ENCODE measurements around the gene UBE2D2. TPM values are rescaled to one million over a fixed set of nuclear protein-coding genes. Genes with fewer than 3 reads are reported as not detected.
A peak's percentile ranks its signal among the peaks of the same experiment; 100 is the strongest.

Gene UBE2D2
- total and polyA plus RNA-seq, 9 donors = 93.2 to 127 (median 111) TPM

GRCh38 chr5:139668064-139668880, 107.1 kb downstream of the UBE2D2 start:
- whole genome bisulfite sequencing (ENCODE audit: insufficient coverage) = 2% methylated on average over 47 of the region's 55 CpGs
- peak overlapping the region; percentile 42 for H3K4me3 ChIP-seq (ENCODE audit: low read length)
- H3K36me3 ChIP-seq (ENCODE audit: control insufficient read depth, insufficient read depth, low read length) = peaks cover 37% of the 10 kb centered on the region
- H3K27me3 ChIP-seq (ENCODE audit: control insufficient read depth, insufficient read depth, low read length) = no peaks in the 10 kb centered on the region
- H3K27ac ChIP-seq (ENCODE audit: low read length) = peak overlapping the region; percentile 89
- H3K4me1 ChIP-seq (ENCODE audit: control insufficient read depth, insufficient read depth, low read length) = peaks cover 97% of the 10 kb centered on the region
- H3K9me3 ChIP-seq (replicated peaks; ENCODE audit: control insufficient read depth, low read depth, low read length) = no peaks in the 10 kb centered on the region
- DNase-seq = peak; percentile 67

GRCh38 chr5:139668924-139669661, 108.0 kb downstream of the UBE2D2 start:
- H3K4me3 ChIP-seq (ENCODE audit: low read length) = peak overlapping the region; percentile 42
- peaks cover 35% of the 10 kb centered on the region for H3K36me3 ChIP-seq (ENCODE audit: control insufficient read depth, insufficient read depth, low read length)
- peak overlapping the region; percentile 89 for H3K27ac ChIP-seq (ENCODE audit: low read length)
- H3K4me1 ChIP-seq (ENCODE audit: control insufficient read depth, insufficient read depth, low read length) = peaks cover 96% of the 10 kb centered on the region
- no peaks in the 10 kb centered on the region for H3K9me3 ChIP-seq (replicated peaks; ENCODE audit: control insufficient read depth, low read depth, low read length)
- WGBS (ENCODE audit: insufficient coverage) = 62% methylated on average over 3 of the region's 18 CpGs
- H3K27me3 ChIP-seq (ENCODE audit: control insufficient read depth, insufficient read depth, low read length) = no peaks in the 10 kb centered on the region
- DNase-seq = no peak

GRCh38 chr5:139669662-139670368, 108.7 kb downstream of the UBE2D2 start:
- DNase-seq = peak; percentile 57
- Histone ChIP-seq H3K27me3 (ENCODE audit: control insufficient read depth, insufficient read depth, low read length) (no peaks in the 10 kb centered on the region), H3K4me1 (ENCODE audit: control insufficient read depth, insufficient read depth, low read length) (peaks cover 96% of the 10 kb centered on the region), H3K27ac (ENCODE audit: low read length) (peak overlapping the region; percentile 89), H3K4me3 (ENCODE audit: low read length) (no peak overlapping the region), H3K36me3 (ENCODE audit: control insufficient read depth, insufficient read depth, low read length) (peaks cover 29% of the 10 kb centered on the region), H3K9me3 (replicated peaks; ENCODE audit: control insufficient read depth, low read depth, low read length) (no peaks in the 10 kb centered on the region)
- WGBS (ENCODE audit: insufficient coverage) = 30% methylated on average over 18 of the region's 23 CpGs

- H3K27me3 ChIP-seq (ENCODE audit: control insufficient read depth, insufficient read depth, low read length) = no peaks in the 10 kb centered on the region
- no peak for DNase-seq
- no peaks in the 10 kb centered on the region for H3K9me3 ChIP-seq (replicated peaks; ENCODE audit: control insufficient read depth, low read depth, low read length)
- H3K27ac ChIP-seq (ENCODE audit: low read length) = peak overlapping the region; percentile 89
- no peak overlapping the region for H3K4me3 ChIP-seq (ENCODE audit: low read length)
- 71% methylated on average over 11 of the region's 16 CpGs for WGBS (ENCODE audit: insufficient coverage)
- peaks cover 25% of the 10 kb centered on the region for H3K36me3 ChIP-seq (ENCODE audit: control insufficient read depth, insufficient read depth, low read length)
- peaks cover 96% of the 10 kb centered on the region for H3K4me1 ChIP-seq (ENCODE audit: control insufficient read depth, insufficient read depth, low read length)
Measured at GRCh38 chr5:139670369-139671095, 109.4 kb downstream of the UBE2D2 start.

- Histone ChIP-seq H3K4me1 (ENCODE audit: control insufficient read depth, insufficient read depth, low read length) (peaks cover 93% of the 10 kb centered on the region), H3K4me3 (ENCODE audit: low read length) (no peak overlapping the region)
- WGBS (ENCODE audit: insufficient coverage) = 8% methylated on average over 15 of the region's 20 CpGs
Measured at GRCh38 chr5:139671096-139671841, 110.1 kb downstream of the UBE2D2 start.

GRCh38 chr5:139675213-139675612, 114.1 kb downstream of the UBE2D2 start:
- H3K27me3 ChIP-seq (ENCODE audit: control insufficient read depth, insufficient read depth, low read length) = no peaks in the 10 kb centered on the region
- no peak overlapping the region for H3K4me3 ChIP-seq (ENCODE audit: low read length)
- H3K4me1 ChIP-seq (ENCODE audit: control insufficient read depth, insufficient read depth, low read length) = peaks cover 84% of the 10 kb centered on the region
- H3K27ac ChIP-seq (ENCODE audit: low read length) = no peak overlapping the region
- H3K36me3 ChIP-seq (ENCODE audit: control insufficient read depth, insufficient read depth, low read length) = peaks cover 17% of the 10 kb centered on the region
- DNase-seq = no peak
- no peaks in the 10 kb centered on the region for H3K9me3 ChIP-seq (replicated peaks; ENCODE audit: control insufficient read depth, low read depth, low read length)
- WGBS (ENCODE audit: insufficient coverage) = 72% methylated on average over 2 of the region's 4 CpGs

More at GRCh38 chr5:139671096-139671841, 110.1 kb downstream of the UBE2D2 start:
- peak; percentile 57 for DNase-seq
- Histone ChIP-seq H3K27me3 (ENCODE audit: control insufficient read depth, insufficient read depth, low read length) (no peaks in the 10 kb centered on the region), H3K27ac (ENCODE audit: low read length) (peak overlapping the region; percentile 89), H3K9me3 (replicated peaks; ENCODE audit: control insufficient read depth, low read depth, low read length) (no peaks in the 10 kb centered on the region), H3K36me3 (ENCODE audit: control insufficient read depth, insufficient read depth, low read length) (peaks cover 20% of the 10 kb centered on the region)

- DNase-seq = no peak
- peak overlapping the region; percentile 1 for H3K27ac ChIP-seq (ENCODE audit: low read length)
- H3K36me3 ChIP-seq (ENCODE audit: control insufficient read depth, insufficient read depth, low read length) = peaks cover 19% of the 10 kb centered on the region
- H3K4me1 ChIP-seq (ENCODE audit: control insufficient read depth, insufficient read depth, low read length) = peaks cover 78% of the 10 kb centered on the region
- no peaks in the 10 kb centered on the region for H3K27me3 ChIP-seq (ENCODE audit: control insufficient read depth, insufficient read depth, low read length)
- WGBS (ENCODE audit: insufficient coverage) = 61% methylated on average over 2 of the region's 4 CpGs
- no peak overlapping the region for H3K4me3 ChIP-seq (ENCODE audit: low read length)
- H3K9me3 ChIP-seq (replicated peaks; ENCODE audit: control insufficient read depth, low read depth, low read length) = no peaks in the 10 kb centered on the region
Measured at GRCh38 chr5:139675825-139676224, 114.7 kb downstream of the UBE2D2 start.

GRCh38 chr5:139676406-139676805, 115.3 kb downstream of the UBE2D2 start:
- Histone ChIP-seq H3K4me3 (ENCODE audit: low read length) (no peak overlapping the region), H3K36me3 (ENCODE audit: control insufficient read depth, insufficient read depth, low read length) (peaks cover 25% of the 10 kb centered on the region), H3K4me1 (ENCODE audit: control insufficient read depth, insufficient read depth, low read length) (peaks cover 72% of the 10 kb centered on the region), H3K27me3 (ENCODE audit: control insufficient read depth, insufficient read depth, low read length) (no peaks in the 10 kb centered on the region), H3K9me3 (replicated peaks; ENCODE audit: control insufficient read depth, low read depth, low read length) (no peaks in the 10 kb centered on the region), H3K27ac (ENCODE audit: low read length) (peak overlapping the region; percentile 89)
- DNase-seq = no peak
- WGBS (ENCODE audit: insufficient coverage) = 62% methylated on average over 3 of the region's 3 CpGs
